ENCODE data around the gene FSCN2.

FSCN2 gene

GRCh38 chr17:81480140-81481072, 47.8 kb upstream of the FSCN2 start:
- H3F3A ChIP-seq (ENCODE audit: insufficient read depth, low read length), result no peaks in the 10 kb centered on the region
- no peak overlapping the region for H3K4me3 ChIP-seq (ENCODE audit: low read depth, low read length, poor library complexity, severe bottlenecking)
- no peaks in the 10 kb centered on the region for H3K36me3 ChIP-seq (ENCODE audit: insufficient read depth, low read length)
- no peaks in the 10 kb centered on the region for H3K79me2 ChIP-seq (ENCODE audit: insufficient read depth, low read length)
- H3K4me2 ChIP-seq (ENCODE audit: low read length), result no peak overlapping the region
- no peaks in the 10 kb centered on the region for H3K9me2 ChIP-seq (ENCODE audit: low read depth, low read length)
- no peak overlapping the region for H2AFZ ChIP-seq (ENCODE audit: low read length)
- H4K20me1 ChIP-seq (ENCODE audit: insufficient read depth, low read length), result no peaks in the 10 kb centered on the region
- TF ChIP-seq EZH2 (IDR thresholded peaks at IDR 0.05; ENCODE audit: borderline replicate concordance, low read length) (no peak), CTCF (IDR thresholded peaks at IDR 0.05; ENCODE audit: low read length) (no peak)
- H3K9me3 ChIP-seq (ENCODE audit: low read length), result no peaks in the 10 kb centered on the region
- no peak overlapping the region for H3K27ac ChIP-seq (ENCODE audit: low read depth, low read length, poor library complexity, severe bottlenecking)
- H3K27me3 ChIP-seq (ENCODE audit: insufficient read depth, low read length), result no peaks in the 10 kb centered on the region; the same call in 1 of the 2 replicates
- H3K9ac ChIP-seq (ENCODE audit: low read length), result no peak overlapping the region
- H3K4me1 ChIP-seq (ENCODE audit: insufficient read depth, low read length, severe bottlenecking), result peaks cover 14% of the 10 kb centered on the region

GRCh38 chr17:81481073-81481799, 46.9 kb upstream of the FSCN2 start:
- Histone ChIP-seq H2AFZ (ENCODE audit: low read length) (no peak overlapping the region), H3K27ac (ENCODE audit: low read depth, low read length, poor library complexity, severe bottlenecking) (no peak overlapping the region), H3K79me2 (ENCODE audit: insufficient read depth, low read length) (no peaks in the 10 kb centered on the region), H3K9ac (ENCODE audit: low read length) (no peak overlapping the region), H3K4me1 (ENCODE audit: insufficient read depth, low read length, severe bottlenecking) (peaks cover 14% of the 10 kb centered on the region), H3K4me3 (ENCODE audit: low read depth, low read length, poor library complexity, severe bottlenecking) (no peak overlapping the region), H3K36me3 (ENCODE audit: insufficient read depth, low read length) (no peaks in the 10 kb centered on the region), H3K9me3 (ENCODE audit: low read length) (no peaks in the 10 kb centered on the region), H4K20me1 (ENCODE audit: insufficient read depth, low read length) (no peaks in the 10 kb centered on the region), H3K27me3 (ENCODE audit: insufficient read depth, low read length) (no peaks in the 10 kb centered on the region; the same call in 1 of the 2 replicates), H3K4me2 (ENCODE audit: low read length) (no peak overlapping the region), H3K9me2 (ENCODE audit: low read depth, low read length) (no peaks in the 10 kb centered on the region), H3F3A (ENCODE audit: insufficient read depth, low read length) (no peaks in the 10 kb centered on the region)
- TF ChIP-seq CTCF (IDR thresholded peaks at IDR 0.05; ENCODE audit: low read length) (no peak), EZH2 (IDR thresholded peaks at IDR 0.05; ENCODE audit: borderline replicate concordance, low read length) (no peak)

GRCh38 chr17:81481815-81482505, 46.2 kb upstream of the FSCN2 start:
- H3K36me3 ChIP-seq (ENCODE audit: insufficient read depth, low read length), result no peaks in the 10 kb centered on the region
- H3K4me2 ChIP-seq (ENCODE audit: low read length), result no peak overlapping the region
- no peak overlapping the region for H3K9ac ChIP-seq (ENCODE audit: low read length)
- H3K4me3 ChIP-seq (ENCODE audit: low read depth, low read length, poor library complexity, severe bottlenecking), result no peak overlapping the region
- H3K4me1 ChIP-seq (ENCODE audit: insufficient read depth, low read length, severe bottlenecking), result peaks cover 14% of the 10 kb centered on the region
- no peaks in the 10 kb centered on the region for H3F3A ChIP-seq (ENCODE audit: insufficient read depth, low read length)
- no peak overlapping the region for H3K27ac ChIP-seq (ENCODE audit: low read depth, low read length, poor library complexity, severe bottlenecking)
- TF ChIP-seq EZH2 (IDR thresholded peaks at IDR 0.05; ENCODE audit: borderline replicate concordance, low read length) (no peak), CTCF (IDR thresholded peaks at IDR 0.05; ENCODE audit: low read length) (no peak)
- no peaks in the 10 kb centered on the region for H3K9me2 ChIP-seq (ENCODE audit: low read depth, low read length)
- H4K20me1 ChIP-seq (ENCODE audit: insufficient read depth, low read length), result no peaks in the 10 kb centered on the region
- no peaks in the 10 kb centered on the region for H3K79me2 ChIP-seq (ENCODE audit: insufficient read depth, low read length)
- no peaks in the 10 kb centered on the region; the same call in 1 of the 2 replicates for H3K27me3 ChIP-seq (ENCODE audit: insufficient read depth, low read length)
- H2AFZ ChIP-seq (ENCODE audit: low read length), result no peak overlapping the region
- no peaks in the 10 kb centered on the region for H3K9me3 ChIP-seq (ENCODE audit: low read length)
